PFSK-1 (cell line): ENCODE data around the gene C5AR2.

Experiments used
- POLR2AphosphoS5 ChIP-seq: IDR thresholded peaks from 2 replicates; pipeline ENCODE4 v1.6.1; 2012; ENCODE audit warnings: low read depth, mild to moderate bottlenecking, control low read depth, low read length, moderate library complexity
- TF ChIP-seq, protein P1 (sequence below), 2 experiments: IDR thresholded peaks; 2 replicates each; pipeline versions ENCODE4 v1.6.1 to v1.8.0; 2011 to 2012; ENCODE audit warnings: low read depth in 2 of 2, low read length in 2 of 2, control low read depth in 1 of 2, inconsistent platforms in 1 of 2, mild to moderate bottlenecking in 1 of 2, moderate library complexity in 1 of 2; ENCODE audit not compliant: insufficient read depth in 1 of 2

DNA sequence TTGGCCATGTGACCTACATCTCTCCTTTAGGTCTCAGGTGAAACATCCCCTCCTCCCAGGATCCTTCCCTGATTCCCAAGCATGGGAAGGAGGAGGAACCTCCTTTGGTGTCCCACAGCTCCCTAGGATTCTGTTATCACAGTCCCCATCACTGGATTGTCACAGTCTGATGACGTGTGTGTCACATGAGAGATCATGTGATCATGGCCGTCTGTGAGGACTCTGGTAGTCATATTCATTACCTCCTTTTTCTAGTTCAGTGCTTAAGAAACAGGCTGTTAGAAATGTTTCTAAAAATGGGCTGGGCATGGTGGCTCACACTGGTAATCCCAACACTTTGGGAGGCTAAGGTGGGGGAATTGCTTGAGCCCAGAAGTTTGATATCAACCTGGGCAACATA, 20.1 kb downstream of the C5AR2 start:
- TF ChIP-seq, protein P1, sequence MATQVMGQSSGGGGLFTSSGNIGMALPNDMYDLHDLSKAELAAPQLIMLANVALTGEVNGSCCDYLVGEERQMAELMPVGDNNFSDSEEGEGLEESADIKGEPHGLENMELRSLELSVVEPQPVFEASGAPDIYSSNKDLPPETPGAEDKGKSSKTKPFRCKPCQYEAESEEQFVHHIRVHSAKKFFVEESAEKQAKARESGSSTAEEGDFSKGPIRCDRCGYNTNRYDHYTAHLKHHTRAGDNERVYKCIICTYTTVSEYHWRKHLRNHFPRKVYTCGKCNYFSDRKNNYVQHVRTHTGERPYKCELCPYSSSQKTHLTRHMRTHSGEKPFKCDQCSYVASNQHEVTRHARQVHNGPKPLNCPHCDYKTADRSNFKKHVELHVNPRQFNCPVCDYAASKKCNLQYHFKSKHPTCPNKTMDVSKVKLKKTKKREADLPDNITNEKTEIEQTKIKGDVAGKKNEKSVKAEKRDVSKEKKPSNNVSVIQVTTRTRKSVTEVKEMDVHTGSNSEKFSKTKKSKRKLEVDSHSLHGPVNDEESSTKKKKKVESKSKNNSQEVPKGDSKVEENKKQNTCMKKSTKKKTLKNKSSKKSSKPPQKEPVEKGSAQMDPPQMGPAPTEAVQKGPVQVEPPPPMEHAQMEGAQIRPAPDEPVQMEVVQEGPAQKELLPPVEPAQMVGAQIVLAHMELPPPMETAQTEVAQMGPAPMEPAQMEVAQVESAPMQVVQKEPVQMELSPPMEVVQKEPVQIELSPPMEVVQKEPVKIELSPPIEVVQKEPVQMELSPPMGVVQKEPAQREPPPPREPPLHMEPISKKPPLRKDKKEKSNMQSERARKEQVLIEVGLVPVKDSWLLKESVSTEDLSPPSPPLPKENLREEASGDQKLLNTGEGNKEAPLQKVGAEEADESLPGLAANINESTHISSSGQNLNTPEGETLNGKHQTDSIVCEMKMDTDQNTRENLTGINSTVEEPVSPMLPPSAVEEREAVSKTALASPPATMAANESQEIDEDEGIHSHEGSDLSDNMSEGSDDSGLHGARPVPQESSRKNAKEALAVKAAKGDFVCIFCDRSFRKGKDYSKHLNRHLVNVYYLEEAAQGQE (IDR thresholded peaks at IDR 0.05; ENCODE audit: insufficient read depth in 1 of 2, low read depth in 2 of 2, low read length in 2 of 2): no peak
- no peak for TF ChIP-seq POLR2AphosphoS5
